Liver (tissue), 3 donors: Measurements from ENCODE around the gene IRF3.

Experiments used
- CTCF ChIP-seq: fragments of 150-350 bp; IDR thresholded peaks from 2 replicates; pipeline ENCODE4 v1.5.1; 2017; ENCODE audit warnings: improper control_type of control experiment, low read depth, low read length; ENCODE audit not compliant: missing input control
- EGR1 ChIP-seq, 2 donors: IDR thresholded peaks; 2 replicates each; pipeline ENCODE4 v1.6.1; 2016 to 2018; ENCODE audit warnings: antibody characterized with exemption in 2 of 2, low read depth in 2 of 2
- FOXA1 ChIP-seq: IDR thresholded peaks from 2 replicates; pipeline ENCODE4 v1.6.1; 2016; ENCODE audit warnings: antibody characterized with exemption
- GABPA ChIP-seq, 2 donors: IDR thresholded peaks in 1 of 2; conservative IDR thresholded peaks in 1 of 2; 2 replicates each; pipeline ENCODE4 v1.6.1; 2016; ENCODE audit warnings: antibody characterized with exemption in 2 of 2, mild to moderate bottlenecking in 1 of 2, moderate library complexity in 1 of 2
- JUND ChIP-seq, 2 donors: IDR thresholded peaks; 2 replicates each; pipeline ENCODE4 v1.6.1; 2016; ENCODE audit warnings: antibody characterized with exemption in 2 of 2
- RAD21 ChIP-seq, 2 donors: IDR thresholded peaks; 2 replicates each; pipeline ENCODE4 v1.6.1; 2016; ENCODE audit warnings: antibody characterized with exemption in 2 of 2, mild to moderate bottlenecking in 2 of 2
- TAF1 ChIP-seq: conservative IDR thresholded peaks from 2 replicates; pipeline ENCODE4 v1.6.1; 2016; ENCODE audit warnings: antibody characterized with exemption, mild to moderate bottlenecking
- YY1 ChIP-seq: IDR thresholded peaks from 2 replicates; pipeline ENCODE4 v1.6.1; 2016; ENCODE audit warnings: antibody characterized with exemption, mild to moderate bottlenecking
- TF ChIP-seq, protein P1 (sequence below): IDR thresholded peaks from 2 replicates; pipeline ENCODE4 v1.6.1; 2016; ENCODE audit warnings: antibody characterized with exemption
- donor health status: healthy.
- donor health status: healthy.

GRCh38 chr19:49665036-49665350, 664 bp downstream of the IRF3 start:
- TF ChIP-seq RAD21 (IDR thresholded peaks at IDR 0.05) (no peak), CTCF (no peak), EGR1 (IDR thresholded peaks at IDR 0.05; ENCODE audit: low read depth in 2 of 2) (no peak), TAF1 (no peak), JUND (IDR thresholded peaks at IDR 0.05) (no peak), FOXA1 (no peak), YY1 (no peak), GABPA (IDR thresholded peaks at IDR 0.05 in 1 of 2, conservative IDR thresholded peaks at IDR 0.05 in 1 of 2) (no peak)
- TF ChIP-seq, protein P1, sequence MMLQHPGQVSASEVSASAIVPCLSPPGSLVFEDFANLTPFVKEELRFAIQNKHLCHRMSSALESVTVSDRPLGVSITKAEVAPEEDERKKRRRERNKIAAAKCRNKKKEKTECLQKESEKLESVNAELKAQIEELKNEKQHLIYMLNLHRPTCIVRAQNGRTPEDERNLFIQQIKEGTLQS = no peak
